ENCODE measurements around the gene SEPTIN10. TPM values are rescaled to one million over a fixed set of nuclear protein-coding genes. Genes with fewer than 3 reads are reported as not detected.

The SEPTIN10 gene
- polyA plus RNA-seq: 10 to 100 TPM; 44.8 to 45.9 TPM

- no peaks in the 10 kb centered on the region for H3K9me3 ChIP-seq (ENCODE audit: control insufficient read depth in 2 of 2, insufficient read depth in 1 of 2, low read depth in 1 of 2, low read length in 1 of 2)
- WGBS, 2 donors: 1 to 2% methylated on average over 95 to 104 of the region's 104 CpGs
- H3K27me3 ChIP-seq (ENCODE audit: control insufficient read depth in 1 of 2, insufficient read depth in 2 of 2, low read length in 2 of 2): no peaks in the 10 kb centered on the region
- peaks cover 0 to 6% of the 10 kb centered on the region in 2 donors for H3K4me1 ChIP-seq (ENCODE audit: control insufficient read depth in 2 of 2, insufficient read depth in 2 of 2, low read length in 1 of 2)
- H3K36me3 ChIP-seq (ENCODE audit: control insufficient read depth in 2 of 2, insufficient read depth in 2 of 2, low read length in 1 of 2): peaks cover 0 to 6% of the 10 kb centered on the region in 2 donors
- H3K4me3 ChIP-seq (ENCODE audit: low read depth in 1 of 2, low read length in 2 of 2): peak within 1 kb of the TSS; percentile 81 to 98
- H3K27ac ChIP-seq (ENCODE audit: low read depth in 2 of 2, low read length in 1 of 2): peak within 1 kb of the TSS; percentile 99 to 100
Observed at GRCh38 chr2:109613922-109614714, at the start of gene SEPTIN10, which contains the start of gene SOWAHC. Gene SEPTIN10, minus strand, starts transcription at chr2:109613966. Its CDS starts 139 bp downstream, at chr2:109613827. Gene SOWAHC, plus strand, starts transcription at chr2:109614364. Its CDS starts 126 bp downstream, at chr2:109614490.

DNA sequence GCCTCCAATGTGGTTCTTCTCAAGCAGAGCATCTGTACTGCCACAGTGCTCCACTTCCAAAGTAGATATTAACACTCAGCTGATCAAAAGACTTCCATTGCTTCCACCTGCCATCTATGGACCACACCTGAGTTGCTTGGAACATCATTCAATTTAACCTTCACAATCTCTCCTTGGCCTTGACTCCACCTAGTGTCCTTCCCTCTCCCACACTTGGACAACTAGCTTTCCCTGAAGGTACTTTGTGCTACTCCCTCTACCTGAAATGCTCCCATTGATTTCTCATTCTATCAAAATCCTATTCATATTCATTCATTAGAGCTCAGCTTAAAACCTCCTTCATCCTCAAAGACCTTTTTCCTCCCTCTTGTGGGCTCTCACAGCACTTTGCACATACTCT lies 49.1 kb upstream of the SEPTIN10 start:
- Histone ChIP-seq H3K4me1 (ENCODE audit: control insufficient read depth in 2 of 2, insufficient read depth in 2 of 2, low read length in 1 of 2) (peaks cover 2 to 9% of the 10 kb centered on the region in 2 donors), H3K4me3 (ENCODE audit: low read depth in 1 of 2, low read length in 2 of 2) (no peak overlapping the region), H3K36me3 (ENCODE audit: control insufficient read depth in 2 of 2, insufficient read depth in 2 of 2, low read length in 1 of 2) (no peaks in the 10 kb centered on the region), H3K27me3 (ENCODE audit: control insufficient read depth in 1 of 2, insufficient read depth in 2 of 2, low read length in 2 of 2) (no peaks in the 10 kb centered on the region), H3K27ac (ENCODE audit: low read depth in 2 of 2, low read length in 1 of 2) (peak overlapping the region; percentile 76 to 81), H3K9me3 (ENCODE audit: control insufficient read depth in 2 of 2, insufficient read depth in 1 of 2, low read depth in 1 of 2, low read length in 1 of 2) (no peaks in the 10 kb centered on the region)

DNA sequence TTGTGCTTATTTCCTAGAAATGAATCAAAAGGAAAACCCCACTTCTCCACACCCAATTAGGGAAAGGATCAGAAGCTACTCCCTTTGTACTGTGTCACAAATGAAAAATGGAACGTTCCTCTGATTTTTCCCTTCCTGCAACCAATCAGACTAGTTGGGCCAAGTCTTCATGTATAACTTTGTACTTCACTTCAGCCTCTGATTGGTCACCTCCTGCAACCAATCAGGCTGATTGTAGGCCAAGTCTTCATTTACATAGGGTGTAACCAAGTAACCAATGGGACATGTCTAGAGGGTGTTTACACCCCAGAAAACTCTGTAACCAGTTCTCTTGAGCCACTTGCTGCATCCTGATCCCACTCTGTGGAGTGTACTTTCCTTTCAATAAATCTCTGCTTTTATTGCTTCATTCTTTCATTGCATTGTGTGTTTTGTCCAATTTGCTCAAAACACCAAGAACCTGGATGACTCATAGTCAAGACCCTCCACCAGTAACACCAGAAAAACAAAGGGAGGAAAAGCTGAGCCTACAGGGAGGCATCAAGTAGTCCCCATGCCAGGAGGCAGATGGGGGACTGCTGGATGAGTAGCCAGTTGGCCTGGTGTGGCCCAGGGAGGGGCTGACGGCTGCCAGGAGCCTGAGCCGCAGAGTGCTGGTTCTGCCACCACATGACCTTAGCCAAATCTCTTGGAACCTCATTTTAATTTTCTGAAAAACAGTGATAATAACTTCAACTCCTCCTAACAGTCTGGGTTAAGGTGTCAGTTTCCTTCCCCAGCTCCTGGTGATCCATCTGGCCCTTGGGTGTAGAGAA lies 46.5 kb upstream of the SEPTIN10 start:
- Histone ChIP-seq H3K4me1 (ENCODE audit: control insufficient read depth in 2 of 2, insufficient read depth in 2 of 2, low read length in 1 of 2) (peaks cover 2 to 9% of the 10 kb centered on the region in 2 donors), H3K9me3 (ENCODE audit: control insufficient read depth in 2 of 2, insufficient read depth in 1 of 2, low read depth in 1 of 2, low read length in 1 of 2) (no peaks in the 10 kb centered on the region), H3K4me3 (ENCODE audit: low read depth in 1 of 2, low read length in 2 of 2) (no peak overlapping the region), H3K36me3 (ENCODE audit: control insufficient read depth in 2 of 2, insufficient read depth in 2 of 2, low read length in 1 of 2) (no peaks in the 10 kb centered on the region), H3K27me3 (ENCODE audit: control insufficient read depth in 1 of 2, insufficient read depth in 2 of 2, low read length in 2 of 2) (no peaks in the 10 kb centered on the region), H3K27ac (ENCODE audit: low read depth in 2 of 2, low read length in 1 of 2) (peak overlapping the region; percentile 76 to 85)
- whole genome bisulfite sequencing, 2 donors: 50 to 57% methylated on average over 3 of the region's 3 CpGs

DNA sequence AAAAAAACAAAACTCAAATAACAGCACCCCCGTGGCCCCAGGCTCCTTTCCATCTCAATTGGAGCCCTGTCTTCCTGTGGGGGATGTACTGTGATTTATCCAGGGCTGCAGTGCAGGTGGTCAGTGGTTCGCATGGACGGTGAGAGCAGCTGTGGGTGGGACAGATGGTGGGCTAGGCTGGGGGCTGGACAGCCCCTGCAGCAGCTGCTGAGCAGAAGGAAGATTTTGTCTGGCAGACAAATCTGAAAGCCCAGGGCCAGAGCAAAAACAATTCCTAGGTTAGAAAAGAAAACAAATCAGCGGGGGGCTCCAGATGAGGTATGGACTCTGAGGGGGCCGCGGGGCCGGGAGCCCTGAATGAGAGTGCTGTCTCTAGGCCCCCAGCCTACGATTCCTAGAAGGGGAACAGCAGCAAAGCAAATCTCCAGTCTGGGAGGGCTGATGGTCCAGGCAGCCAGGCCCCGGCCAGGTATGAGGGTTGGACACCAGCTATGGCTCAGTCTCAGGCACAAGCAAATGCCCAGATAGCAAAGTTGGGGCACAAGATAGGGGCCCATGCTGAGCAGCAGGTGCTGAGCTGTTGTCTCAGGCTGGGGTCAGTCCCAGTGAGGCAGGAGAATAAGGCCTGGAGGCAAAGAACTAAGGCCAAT lies 45.8 kb upstream of the SEPTIN10 start:
- Histone ChIP-seq H3K4me3 (ENCODE audit: low read depth in 1 of 2, low read length in 2 of 2) (no peak overlapping the region), H3K27me3 (ENCODE audit: control insufficient read depth in 1 of 2, insufficient read depth in 2 of 2, low read length in 2 of 2) (no peaks in the 10 kb centered on the region), H3K9me3 (ENCODE audit: control insufficient read depth in 2 of 2, insufficient read depth in 1 of 2, low read depth in 1 of 2, low read length in 1 of 2) (no peaks in the 10 kb centered on the region), H3K4me1 (ENCODE audit: control insufficient read depth in 2 of 2, insufficient read depth in 2 of 2, low read length in 1 of 2) (peaks cover 2 to 9% of the 10 kb centered on the region in 2 donors), H3K27ac (ENCODE audit: low read depth in 2 of 2, low read length in 1 of 2) (peak overlapping the region; percentile 72 to 76), H3K36me3 (ENCODE audit: control insufficient read depth in 2 of 2, insufficient read depth in 2 of 2, low read length in 1 of 2) (no peaks in the 10 kb centered on the region)
- 73 to 74% methylated on average over 9 of the region's 9 CpGs for WGBS, 2 donors

DNA sequence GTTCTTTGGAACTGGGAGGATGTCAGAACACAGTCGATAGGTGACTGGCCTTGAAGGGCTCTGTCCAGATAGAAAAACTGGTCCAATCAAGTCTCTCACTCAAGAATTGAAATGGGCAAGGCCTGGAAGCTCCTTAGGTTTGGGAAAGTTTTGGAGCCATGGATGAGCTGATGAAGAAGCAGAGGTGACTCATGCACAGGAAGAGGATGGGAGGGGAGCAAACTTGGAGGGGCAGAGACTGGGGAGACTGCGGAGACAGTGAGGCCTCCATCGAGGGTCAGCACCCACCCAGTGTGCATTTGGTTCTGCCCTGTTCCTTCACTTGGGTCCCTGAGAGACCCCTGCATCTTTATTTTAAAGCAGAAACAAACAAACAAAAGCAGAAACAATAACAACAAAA lies 41.5 kb upstream of the SEPTIN10 start:
- Histone ChIP-seq H3K4me3 (ENCODE audit: low read depth in 1 of 2, low read length in 2 of 2) (no peak overlapping the region), H3K27ac (ENCODE audit: low read depth in 2 of 2, low read length in 1 of 2) (no peak overlapping the region), H3K4me1 (ENCODE audit: control insufficient read depth in 2 of 2, insufficient read depth in 2 of 2, low read length in 1 of 2) (peaks cover 2 to 6% of the 10 kb centered on the region in 2 donors), H3K9me3 (ENCODE audit: control insufficient read depth in 2 of 2, insufficient read depth in 1 of 2, low read depth in 1 of 2, low read length in 1 of 2) (no peaks in the 10 kb centered on the region), H3K27me3 (ENCODE audit: control insufficient read depth in 1 of 2, insufficient read depth in 2 of 2, low read length in 2 of 2) (no peaks in the 10 kb centered on the region), H3K36me3 (ENCODE audit: control insufficient read depth in 2 of 2, insufficient read depth in 2 of 2, low read length in 1 of 2) (no peaks in the 10 kb centered on the region)
- 83 to 87% methylated on average over 3 of the region's 3 CpGs for WGBS, 2 donors

DNA sequence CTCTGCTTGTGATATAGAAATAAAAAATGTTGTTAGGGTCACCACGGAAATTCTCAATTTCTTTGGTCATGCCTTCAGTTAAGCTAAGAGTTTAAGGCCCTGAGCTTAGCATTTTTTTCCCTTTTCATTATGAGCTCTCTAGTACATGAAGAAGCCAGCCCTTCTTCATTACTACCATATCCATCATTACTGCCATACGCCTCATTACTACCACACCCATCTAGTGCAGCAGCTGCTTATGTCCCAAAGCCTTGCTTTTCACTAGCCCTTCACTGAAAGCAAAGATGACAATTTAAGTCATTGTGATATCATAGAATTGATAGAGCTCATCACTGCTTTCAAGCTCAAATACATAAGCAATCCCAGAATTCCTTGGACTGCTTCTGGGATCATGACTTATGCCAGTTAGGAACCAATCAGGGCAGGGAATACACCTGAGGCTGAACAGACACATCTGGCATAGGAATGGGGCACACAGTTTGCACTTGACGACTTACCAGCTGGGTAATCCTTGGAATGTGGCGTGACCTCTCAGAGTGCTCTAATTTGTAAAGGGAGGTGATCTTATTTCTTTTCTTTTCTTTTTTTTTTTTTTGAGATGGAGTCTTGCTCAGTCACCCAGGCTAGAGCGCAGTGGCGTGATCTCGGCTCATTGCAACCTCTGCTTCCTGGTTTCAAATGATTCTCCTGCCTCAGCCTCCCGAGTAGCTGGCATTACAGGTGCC lies 40.7 kb upstream of the SEPTIN10 start:
- Histone ChIP-seq H3K4me1 (ENCODE audit: control insufficient read depth in 2 of 2, insufficient read depth in 2 of 2, low read length in 1 of 2) (peaks cover 2 to 4% of the 10 kb centered on the region in 2 donors), H3K27ac (ENCODE audit: low read depth in 2 of 2, low read length in 1 of 2) (no peak overlapping the region), H3K4me3 (ENCODE audit: low read depth in 1 of 2, low read length in 2 of 2) (no peak overlapping the region), H3K9me3 (ENCODE audit: control insufficient read depth in 2 of 2, insufficient read depth in 1 of 2, low read depth in 1 of 2, low read length in 1 of 2) (no peaks in the 10 kb centered on the region), H3K27me3 (ENCODE audit: control insufficient read depth in 1 of 2, insufficient read depth in 2 of 2, low read length in 2 of 2) (no peaks in the 10 kb centered on the region), H3K36me3 (ENCODE audit: control insufficient read depth in 2 of 2, insufficient read depth in 2 of 2, low read length in 1 of 2) (no peaks in the 10 kb centered on the region)
- 80 to 87% methylated on average over 8 of the region's 8 CpGs for WGBS, 2 donors

DNA sequence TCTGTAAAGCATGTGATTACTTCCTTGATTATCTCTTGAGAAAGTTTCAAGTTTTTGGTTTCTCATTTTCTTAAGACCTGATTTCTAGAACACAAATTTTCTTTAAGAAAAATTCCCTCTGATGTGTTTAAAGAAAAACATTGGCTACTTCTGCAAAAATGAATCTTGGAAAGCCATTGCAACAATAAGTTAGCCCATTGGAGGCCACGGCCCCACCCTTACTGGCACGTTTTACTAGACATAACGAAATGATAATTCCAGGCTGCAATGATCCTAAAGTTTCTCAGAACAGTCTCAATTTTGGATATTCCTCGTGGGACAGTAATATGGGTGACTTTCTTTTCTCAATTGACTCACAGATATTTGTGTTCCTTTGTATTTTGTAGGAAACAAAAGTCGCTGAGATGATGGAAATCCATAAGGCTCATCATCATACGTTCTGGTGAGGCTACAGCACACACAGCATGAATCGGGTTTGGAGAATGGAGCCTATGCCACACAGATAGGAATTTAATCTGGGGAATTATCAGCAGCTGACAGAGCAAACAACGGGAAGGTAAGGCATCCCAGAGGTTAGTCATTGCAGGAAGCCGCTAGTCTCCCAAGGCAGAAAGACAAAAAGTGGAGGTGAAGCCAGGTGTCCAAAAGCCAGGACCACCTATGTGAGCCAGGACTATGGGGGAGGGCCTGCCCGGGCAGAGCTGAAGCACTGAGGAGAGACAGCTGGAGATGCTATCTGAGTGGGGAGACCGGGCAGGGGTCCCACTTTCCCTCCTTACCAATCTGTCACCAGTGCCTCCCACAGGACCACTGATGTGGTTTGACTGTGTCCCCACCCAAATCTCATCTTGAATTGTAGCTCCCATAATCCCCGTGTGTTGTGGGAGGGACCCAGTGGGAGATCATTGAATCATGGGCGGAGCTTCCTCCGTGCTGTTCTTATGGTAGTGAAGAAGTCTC lies 36.2 kb upstream of the SEPTIN10 start:
- no peak overlapping the region for H3K4me3 ChIP-seq (ENCODE audit: low read depth in 1 of 2, low read length in 2 of 2)
- H3K27ac ChIP-seq (ENCODE audit: low read depth in 2 of 2, low read length in 1 of 2): no peak overlapping the region
- WGBS, 2 donors: 73 to 77% methylated on average over 14 of the region's 14 CpGs
- H3K9me3 ChIP-seq (ENCODE audit: control insufficient read depth in 2 of 2, insufficient read depth in 1 of 2, low read depth in 1 of 2, low read length in 1 of 2): no peaks in the 10 kb centered on the region
- peaks cover 0 to 4% of the 10 kb centered on the region in 2 donors for H3K4me1 ChIP-seq (ENCODE audit: control insufficient read depth in 2 of 2, insufficient read depth in 2 of 2, low read length in 1 of 2)
- H3K36me3 ChIP-seq (ENCODE audit: control insufficient read depth in 2 of 2, insufficient read depth in 2 of 2, low read length in 1 of 2): no peaks in the 10 kb centered on the region
- H3K27me3 ChIP-seq (ENCODE audit: control insufficient read depth in 1 of 2, insufficient read depth in 2 of 2, low read length in 2 of 2): no peaks in the 10 kb centered on the region

DNA sequence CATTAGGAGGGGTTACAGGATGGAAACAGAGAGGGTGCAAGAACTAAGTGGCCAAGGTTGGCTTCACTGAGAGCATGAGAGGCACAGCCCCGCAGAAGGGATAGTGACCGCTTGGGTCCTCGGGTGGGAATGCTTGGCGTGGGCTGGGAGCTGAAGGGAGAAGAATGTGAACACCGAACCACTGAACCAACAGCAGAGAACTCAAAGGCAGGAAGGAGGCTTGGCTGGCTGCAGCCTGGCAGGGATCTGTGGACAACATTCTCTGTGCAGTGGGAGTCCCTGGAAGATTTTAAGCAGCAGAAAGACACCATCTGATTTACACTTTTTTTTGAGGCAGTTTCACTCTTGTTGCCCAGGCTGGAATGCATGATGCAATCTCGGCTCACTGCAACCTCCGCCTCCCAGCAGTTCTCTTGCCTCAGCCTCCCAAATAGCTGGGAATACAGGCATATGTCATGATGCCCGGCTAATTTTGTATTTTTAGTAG lies 34.3 kb upstream of the SEPTIN10 start:
- no peak overlapping the region for H3K27ac ChIP-seq (ENCODE audit: low read depth in 2 of 2, low read length in 1 of 2)
- WGBS, 2 donors: 88 to 90% methylated on average over 8 of the region's 8 CpGs

More for the DNA sequence above, 34.3 kb upstream of the SEPTIN10 start:
- H3K27me3 ChIP-seq (ENCODE audit: control insufficient read depth in 1 of 2, insufficient read depth in 2 of 2, low read length in 2 of 2): no peaks in the 10 kb centered on the region
- H3K4me3 ChIP-seq (ENCODE audit: low read depth in 1 of 2, low read length in 2 of 2): no peak overlapping the region
- H3K36me3 ChIP-seq (ENCODE audit: control insufficient read depth in 2 of 2, insufficient read depth in 2 of 2, low read length in 1 of 2): no peaks in the 10 kb centered on the region
- H3K4me1 ChIP-seq (ENCODE audit: control insufficient read depth in 2 of 2, insufficient read depth in 2 of 2, low read length in 1 of 2): peaks cover 0 to 6% of the 10 kb centered on the region in 2 donors
- no peaks in the 10 kb centered on the region for H3K9me3 ChIP-seq (ENCODE audit: control insufficient read depth in 2 of 2, insufficient read depth in 1 of 2, low read depth in 1 of 2, low read length in 1 of 2)
